ENCODE data around the gene CDH10.

CDH10 gene

GRCh38 chr5:24632353-24632752 lies 12.4 kb downstream of the CDH10 start:
- Histone ChIP-seq H3K9me2 (replicated peaks; ENCODE audit: low read depth, low read length) (no peaks in the 10 kb centered on the region), H3F3A (ENCODE audit: low read depth) (no peaks in the 10 kb centered on the region), H3K9ac (ENCODE audit: low read depth, low read length, poor library complexity, severe bottlenecking) (no peak overlapping the region), H3K4me3 (ENCODE audit: low read length, poor library complexity, severe bottlenecking) (no peak overlapping the region), H3K4me2 (ENCODE audit: low read depth, low read length, poor library complexity, severe bottlenecking) (no peak overlapping the region), H3K36me3 (ENCODE audit: insufficient read depth, low read length) (no peaks in the 10 kb centered on the region), H3K27me3 (ENCODE audit: insufficient read depth, low read length, poor library complexity, severe bottlenecking) (no peaks in the 10 kb centered on the region), H2AFZ (ENCODE audit: low read length) (no peak overlapping the region), H3K4me1 (ENCODE audit: insufficient read depth, low read length, poor library complexity, severe bottlenecking) (no peaks in the 10 kb centered on the region), H3K79me2 (ENCODE audit: insufficient read depth, low read length) (no peaks in the 10 kb centered on the region), H3K9me3 (ENCODE audit: insufficient read depth, low read depth, low read length) (no peaks in the 10 kb centered on the region), H4K20me1 (ENCODE audit: insufficient read depth, low read length, poor library complexity, severe bottlenecking) (no peaks in the 10 kb centered on the region)
- TF ChIP-seq EZH2phosphoT487 (IDR thresholded peaks at IDR 0.05; ENCODE audit: borderline replicate concordance), result no peak
- TF ChIP-seq CTCF (conservative IDR thresholded peaks at IDR 0.05; ENCODE audit: low read length), result no peak

- H3K9me3 ChIP-seq (ENCODE audit: insufficient read depth, low read depth, low read length), result no peaks in the 10 kb centered on the region
- no peaks in the 10 kb centered on the region for H3K9me2 ChIP-seq (replicated peaks; ENCODE audit: low read depth, low read length)
- no peak overlapping the region for H3K4me3 ChIP-seq (ENCODE audit: low read length, poor library complexity, severe bottlenecking)
- H3F3A ChIP-seq (ENCODE audit: low read depth), result no peaks in the 10 kb centered on the region
- no peaks in the 10 kb centered on the region for H3K27me3 ChIP-seq (ENCODE audit: insufficient read depth, low read length, poor library complexity, severe bottlenecking)
- TF ChIP-seq CTCF (conservative IDR thresholded peaks at IDR 0.05; ENCODE audit: low read length) (no peak), EZH2phosphoT487 (IDR thresholded peaks at IDR 0.05; ENCODE audit: borderline replicate concordance) (no peak)
- no peaks in the 10 kb centered on the region for H4K20me1 ChIP-seq (ENCODE audit: insufficient read depth, low read length, poor library complexity, severe bottlenecking)
- no peaks in the 10 kb centered on the region for H3K79me2 ChIP-seq (ENCODE audit: insufficient read depth, low read length)
- no peak overlapping the region for H3K9ac ChIP-seq (ENCODE audit: low read depth, low read length, poor library complexity, severe bottlenecking)
- no peaks in the 10 kb centered on the region for H3K36me3 ChIP-seq (ENCODE audit: insufficient read depth, low read length)
- H2AFZ ChIP-seq (ENCODE audit: low read length), result no peak overlapping the region
- no peak overlapping the region for H3K4me2 ChIP-seq (ENCODE audit: low read depth, low read length, poor library complexity, severe bottlenecking)
- H3K4me1 ChIP-seq (ENCODE audit: insufficient read depth, low read length, poor library complexity, severe bottlenecking), result no peaks in the 10 kb centered on the region
Observed at GRCh38 chr5:24630918-24631317, 13.9 kb downstream of the CDH10 start.

GRCh38 chr5:24629798-24630197 lies 15.0 kb downstream of the CDH10 start:
- no peak overlapping the region for H3K9ac ChIP-seq (ENCODE audit: low read depth, low read length, poor library complexity, severe bottlenecking)
- no peak overlapping the region for H3K4me3 ChIP-seq (ENCODE audit: low read length, poor library complexity, severe bottlenecking)
- no peaks in the 10 kb centered on the region for H3F3A ChIP-seq (ENCODE audit: low read depth)
- no peaks in the 10 kb centered on the region for H3K27me3 ChIP-seq (ENCODE audit: insufficient read depth, low read length, poor library complexity, severe bottlenecking)
- H3K9me3 ChIP-seq (ENCODE audit: insufficient read depth, low read depth, low read length), result no peaks in the 10 kb centered on the region
- H3K4me2 ChIP-seq (ENCODE audit: low read depth, low read length, poor library complexity, severe bottlenecking), result no peak overlapping the region
- TF ChIP-seq CTCF (conservative IDR thresholded peaks at IDR 0.05; ENCODE audit: low read length), result no peak
- no peak for TF ChIP-seq EZH2phosphoT487 (IDR thresholded peaks at IDR 0.05; ENCODE audit: borderline replicate concordance)
- no peaks in the 10 kb centered on the region for H3K79me2 ChIP-seq (ENCODE audit: insufficient read depth, low read length)
- no peaks in the 10 kb centered on the region for H4K20me1 ChIP-seq (ENCODE audit: insufficient read depth, low read length, poor library complexity, severe bottlenecking)
- H3K36me3 ChIP-seq (ENCODE audit: insufficient read depth, low read length), result no peaks in the 10 kb centered on the region
- H3K9me2 ChIP-seq (replicated peaks; ENCODE audit: low read depth, low read length), result no peaks in the 10 kb centered on the region
- no peak overlapping the region for H2AFZ ChIP-seq (ENCODE audit: low read length)
- no peaks in the 10 kb centered on the region for H3K4me1 ChIP-seq (ENCODE audit: insufficient read depth, low read length, poor library complexity, severe bottlenecking)
